Thyroid gland (tissue), 4 donors: ENCODE results near the gene OR5A1. TPM values are rescaled to one million over a fixed set of nuclear protein-coding genes. Genes with fewer than 3 reads are reported as not detected.

Experiments used
- DNase-seq, 2 donors: peaks; one replicate each; pipeline ENCODE4 v3.0.0-alpha.2; 2019
- H3K27ac ChIP-seq, 3 donors: fragments of 200-600 bp; sonication (generic); 1 replicate in 2 of 3; 2 replicates in 1 of 3; pipeline ENCODE4 v1.5.1; 2016 to 2019; ENCODE audit warnings: mild to moderate bottlenecking in 1 of 3, moderate library complexity in 1 of 3
- H3K27me3 ChIP-seq: fragments of 200-600 bp; sonication (generic); one replicate; pipeline ENCODE4 v1.5.1; 2019
- H3K36me3 ChIP-seq, 2 donors: fragments of 200-600 bp; sonication (generic); one replicate each; pipeline ENCODE4 v1.5.1; 2016 to 2019
- H3K4me1 ChIP-seq, 2 donors: fragments of 200-600 bp; sonication (generic); one replicate each; pipeline ENCODE4 v1.5.1; 2017 to 2019
- H3K4me3 ChIP-seq, 3 donors: fragments of 200-600 bp; sonication (generic); replicated peaks in 1 of 3; 1 replicate in 2 of 3; 2 replicates in 1 of 3; pipeline ENCODE4 v1.5.1; 2016; ENCODE audit warnings: mild to moderate bottlenecking in 1 of 3
- H3K9me3 ChIP-seq: fragments of 200-600 bp; sonication (generic); one replicate; pipeline ENCODE4 v1.5.1; 2017
- CTCF ChIP-seq, 6 experiments: fragments of 200-600 bp in 3 of 6; fragments of 450-650 bp in 3 of 6; sonication (generic) in 3 of 6; IDR thresholded peaks; one replicate each; pipeline ENCODE4 v1.5.1; 2016 to 2019; ENCODE audit warnings: antibody characterized with exemption in 6 of 6, mild to moderate bottlenecking in 2 of 6, inconsistent platforms in 1 of 6, moderate library complexity in 1 of 6
- POLR2A ChIP-seq, 2 donors: fragments of 450-650 bp; IDR thresholded peaks; one replicate each; pipeline ENCODE4 v1.6.1; 2017; ENCODE audit warnings: antibody characterized with exemption in 2 of 2, mild to moderate bottlenecking in 2 of 2, moderate library complexity in 1 of 2
- WGBS, 2 donors: methylation state at CpG; one replicate each; pipeline ENCODE4 v1.1.5; 2017; 5-methylcytosine and 5-hydroxymethylcytosine counted together
- intact Hi-C: fragments of 100-400 bp; cut with DNase I; formaldehyde crosslinking; loops from one replicate; pipeline ENCODE4 v1.15.1; 2023
- total RNA-seq, 4 donors: library from RNA; depleted of rRNA; stranded (reverse); fragments of >200 nt; gene quantifications; one replicate each; pipeline ENCODE4 v1.2.3, GENCODE V29; 2016

Gene OR5A1
- total RNA-seq, 4 donors from 2014 or later: 0.05 TPM; not detected in 3

GRCh38 chr11:59413646-59414045, 22.6 kb upstream of the OR5A1 start:
- H3K27ac ChIP-seq: no peak overlapping the region
- intact Hi-C loops: no loop called here
- no peak for DNase-seq

GRCh38 chr11:59415111-59415510, 21.2 kb upstream of the OR5A1 start:
- H3K4me3 ChIP-seq: no peak overlapping the region
- H3K4me1 ChIP-seq: no peaks in the 10 kb centered on the region
- no peaks in the 10 kb centered on the region for H3K36me3 ChIP-seq
- no peak overlapping the region for H3K27ac ChIP-seq
- intact Hi-C loops: no loop called here
- WGBS, 2 donors: 79 to 81% methylated on average over 1 of the region's 1 CpG
- no peaks in the 10 kb centered on the region for H3K9me3 ChIP-seq
- DNase-seq: no peak
- no peaks in the 10 kb centered on the region for H3K27me3 ChIP-seq
- no peak for TF ChIP-seq POLR2A (IDR thresholded peaks at IDR 0.05)
- no peak for TF ChIP-seq CTCF (IDR thresholded peaks at IDR 0.05)

More at GRCh38 chr11:59413646-59414045, 22.6 kb upstream of the OR5A1 start:
- H3K4me1 ChIP-seq: no peaks in the 10 kb centered on the region
- H3K27me3 ChIP-seq: no peaks in the 10 kb centered on the region
- H3K9me3 ChIP-seq: no peaks in the 10 kb centered on the region
- TF ChIP-seq CTCF (IDR thresholded peaks at IDR 0.05): no peak
- no peak for TF ChIP-seq POLR2A (IDR thresholded peaks at IDR 0.05)
- no peaks in the 10 kb centered on the region for H3K36me3 ChIP-seq
- 69 to 73% methylated on average over 2 of the region's 2 CpGs for WGBS, 2 donors
- no peak overlapping the region for H3K4me3 ChIP-seq

- Histone ChIP-seq H3K27me3 (no peaks in the 10 kb centered on the region), H3K4me3 (no peak overlapping the region), H3K4me1 (no peaks in the 10 kb centered on the region), H3K9me3 (no peaks in the 10 kb centered on the region), H3K36me3 (no peaks in the 10 kb centered on the region), H3K27ac (no peak overlapping the region)
- DNase-seq: no peak
- 87 to 93% methylated on average over 5 of the region's 5 CpGs for WGBS, 2 donors
- intact Hi-C loops: no loop called here
- TF ChIP-seq POLR2A (IDR thresholded peaks at IDR 0.05) (no peak), CTCF (IDR thresholded peaks at IDR 0.05) (no peak)
Measured at GRCh38 chr11:59416613-59417012, 19.7 kb upstream of the OR5A1 start.

- Histone ChIP-seq H3K9me3 (no peaks in the 10 kb centered on the region), H3K36me3 (no peaks in the 10 kb centered on the region), H3K27me3 (no peaks in the 10 kb centered on the region), H3K4me1 (no peaks in the 10 kb centered on the region), H3K4me3 (no peak overlapping the region), H3K27ac (no peak overlapping the region)
- 77 to 84% methylated on average over 5 of the region's 5 CpGs for WGBS, 2 donors
- no peak for DNase-seq
- intact Hi-C loops: no loop called here
- no peak for TF ChIP-seq CTCF (IDR thresholded peaks at IDR 0.05)
Measured at GRCh38 chr11:59417023-59417422, 19.2 kb upstream of the OR5A1 start.

- TF ChIP-seq POLR2A (IDR thresholded peaks at IDR 0.05): no peak
- no peak for TF ChIP-seq CTCF (IDR thresholded peaks at IDR 0.05)
- Histone ChIP-seq H3K4me3 (no peak overlapping the region), H3K36me3 (no peaks in the 10 kb centered on the region), H3K27me3 (no peaks in the 10 kb centered on the region), H3K27ac (no peak overlapping the region), H3K9me3 (no peaks in the 10 kb centered on the region), H3K4me1 (no peaks in the 10 kb centered on the region)
- intact Hi-C loops: no loop called here
- no peak for DNase-seq
- 74 to 75% methylated on average over 2 of the region's 2 CpGs for WGBS, 2 donors
Measured at GRCh38 chr11:59418156-59418555, 18.1 kb upstream of the OR5A1 start.
